GM23338 (cell line): ENCODE results near the gene NHS. TPM values are rescaled to one million over a fixed set of nuclear protein-coding genes. Genes with fewer than 3 reads are reported as not detected.
"Not testable (repeated sequence)": the region's sequence is repeated elsewhere in the genome, so short reads cannot be mapped to it uniquely, and the experiment has no call there.

ENCODE experiments used
- ATAC-seq: fragments of 200-7000 bp; cut with Tn5 transposase; 3 replicates; pipeline ENCODE4 v1.9.1; 2020
- DNase-seq: peaks from one replicate; pipeline ENCODE4 v3.0.0-alpha.2; 2015; ENCODE audit warnings: low spot score
- H2AFZ ChIP-seq: fragments of 200-600 bp; sonication (generic); 2 replicates; pipeline ENCODE4 v1.8.0; 2016; ENCODE audit warnings: antibody characterized with exemption, mild to moderate bottlenecking, moderate library complexity
- H3F3A ChIP-seq: fragments of 200-600 bp; sonication (generic); replicated peaks from 2 replicates; pipeline ENCODE4 v1.8.0; 2017; ENCODE audit warnings: antibody characterized with exemption, mixed run types, low read depth
- H3K27ac ChIP-seq: fragments of 200-600 bp; sonication (generic); 2 replicates; pipeline ENCODE4 v1.6.1; 2016; ENCODE audit warnings: low read depth
- H3K27me3 ChIP-seq: fragments of 200-600 bp; sonication (generic); 2 replicates; pipeline ENCODE4 v1.8.0; 2016; ENCODE audit warnings: mild to moderate bottlenecking, mixed run types, moderate library complexity; ENCODE audit not compliant: insufficient read depth
- H3K36me3 ChIP-seq: fragments of 200-600 bp; sonication (generic); 2 replicates; pipeline ENCODE4 v1.8.0; 2016; ENCODE audit warnings: mild to moderate bottlenecking; ENCODE audit not compliant: insufficient read depth
- H3K4me1 ChIP-seq: fragments of 200-600 bp; sonication (generic); 2 replicates; pipeline ENCODE4 v1.8.0; 2016; ENCODE audit warnings: mild to moderate bottlenecking, moderate library complexity; ENCODE audit not compliant: insufficient read depth
- H3K4me2 ChIP-seq: fragments of 200-600 bp; sonication (generic); 2 replicates; pipeline ENCODE4 v1.7.1; 2017; ENCODE audit warnings: mixed run types
- H3K4me3 ChIP-seq: fragments of 200-600 bp; sonication (generic); 2 replicates; pipeline ENCODE4 v1.6.1; 2016; ENCODE audit warnings: mixed run types
- H3K79me2 ChIP-seq: fragments of 200-600 bp; sonication (generic); replicated peaks from 2 replicates; pipeline ENCODE4 v1.8.0; 2017; ENCODE audit warnings: mild to moderate bottlenecking; ENCODE audit not compliant: insufficient read depth
- H3K9me2 ChIP-seq: fragments of 200-600 bp; sonication (generic); 2 replicates; pipeline ENCODE4 v1.8.0; 2017; ENCODE audit not compliant: insufficient read depth
- H4K20me1 ChIP-seq: fragments of 200-600 bp; sonication (generic); replicated peaks from 2 replicates; pipeline ENCODE4 v1.8.0; 2017; ENCODE audit warnings: mild to moderate bottlenecking; ENCODE audit not compliant: insufficient read depth
- H3K27ac Mint-ChIP-seq: 2 replicates; pipeline ENCODE4 v1.8.0; 2020; ENCODE audit warnings: inconsistent platforms, mild to moderate bottlenecking, moderate library complexity, mixed read lengths
- H3K27me3 Mint-ChIP-seq: 3 replicates; pipeline ENCODE4 v1.8.0; 2022; ENCODE audit warnings: low read depth, mild to moderate bottlenecking, moderate library complexity, mixed read lengths, inconsistent platforms; ENCODE audit not compliant: insufficient read depth, poor library complexity
- H3K36me3 Mint-ChIP-seq: 3 replicates; pipeline ENCODE4 v1.8.0; 2021; ENCODE audit warnings: low read depth, mild to moderate bottlenecking, inconsistent platforms, moderate library complexity, mixed read lengths
- H3K4me1 Mint-ChIP-seq: 3 replicates; pipeline ENCODE4 v1.8.0; 2020; ENCODE audit warnings: mild to moderate bottlenecking, inconsistent platforms, mixed read lengths
- H3K4me3 Mint-ChIP-seq: 3 replicates; pipeline ENCODE4 v1.8.0; 2021; ENCODE audit warnings: moderate library complexity, mild to moderate bottlenecking, inconsistent platforms, mixed read lengths
- H3K9me3 Mint-ChIP-seq: 3 replicates; pipeline ENCODE4 v1.8.0; 2020; ENCODE audit warnings: moderate library complexity, mild to moderate bottlenecking, inconsistent platforms, mixed read lengths
- CREB1 ChIP-seq: fragments of 250-450 bp; sonication (Bioruptor Pico); IDR thresholded peaks from 2 replicates; pipeline ENCODE4 v1.5.0; 2020; ENCODE audit warnings: low read depth, mild to moderate bottlenecking, moderate library complexity
- CTCF ChIP-seq, 2 experiments: fragments of 200-600 bp in 1 of 2; sonication (generic) in 1 of 2; conservative IDR thresholded peaks; 2 replicates each; pipeline versions ENCODE4 v1.5.1 to v1.6.1; 2016 to 2017; ENCODE audit warnings: antibody characterized with exemption in 2 of 2, low read depth in 2 of 2, mild to moderate bottlenecking in 2 of 2, moderate library complexity in 1 of 2
- ETS1 ChIP-seq: IDR thresholded peaks from 2 replicates; pipeline ENCODE4 v1.6.1; 2016; ENCODE audit warnings: antibody characterized with exemption
- EZH2 ChIP-seq: fragments of 200-600 bp; sonication (generic); IDR thresholded peaks from one replicate; pipeline ENCODE4 v1.8.0; 2017; ENCODE audit warnings: antibody characterized with exemption, mild to moderate bottlenecking, low read depth; ENCODE audit not compliant: unreplicated experiment
- JUNB ChIP-seq: IDR thresholded peaks from one replicate; pipeline ENCODE4 v1.6.1; 2016; ENCODE audit warnings: antibody characterized with exemption; ENCODE audit not compliant: unreplicated experiment
- NANOG ChIP-seq: IDR thresholded peaks from 2 replicates; pipeline ENCODE4 v1.6.1; 2016; ENCODE audit warnings: antibody characterized with exemption, borderline replicate concordance
- POLR2AphosphoS5 ChIP-seq: IDR thresholded peaks from 2 replicates; pipeline ENCODE4 v1.6.1; 2016; ENCODE audit warnings: antibody characterized with exemption, low read depth
- ZNF331 ChIP-seq: fragments of 250-450 bp; sonication (Bioruptor Pico); IDR thresholded peaks from 2 replicates; pipeline ENCODE4 v1.5.0; 2020; ENCODE audit warnings: low read depth, mild to moderate bottlenecking, moderate library complexity
- ZNF462 ChIP-seq: fragments of 250-450 bp; sonication (Bioruptor Pico); IDR thresholded peaks from 2 replicates; pipeline ENCODE4 v1.5.0; 2020; ENCODE audit warnings: mild to moderate bottlenecking, moderate library complexity
- polyA plus RNA-seq: library from polyadenylated mRNA; unstranded; fragments of >200 nt; fragmentation: Nextera tagmentation; extraction: Ambion mirVana; gene quantifications from 2 replicates; pipeline ENCODE4 v1.2.1, GENCODE V29; 2016
- total RNA-seq: library from RNA; depleted of rRNA; stranded (reverse); fragments of >200 nt; shearing (Covaris generic); gene quantifications from 2 replicates; pipeline ENCODE4 v1.2.3, GENCODE V29; 2014
- TF ChIP-seq, protein P1 (sequence below): IDR thresholded peaks from one replicate; pipeline ENCODE4 v1.6.1; 2018; ENCODE audit warnings: antibody characterized with exemption; ENCODE audit not compliant: unreplicated experiment

Gene NHS
- total and polyA plus RNA-seq, 2 experiments from 2014 or later, result 1.8 to 8.2 TPM

DNA sequence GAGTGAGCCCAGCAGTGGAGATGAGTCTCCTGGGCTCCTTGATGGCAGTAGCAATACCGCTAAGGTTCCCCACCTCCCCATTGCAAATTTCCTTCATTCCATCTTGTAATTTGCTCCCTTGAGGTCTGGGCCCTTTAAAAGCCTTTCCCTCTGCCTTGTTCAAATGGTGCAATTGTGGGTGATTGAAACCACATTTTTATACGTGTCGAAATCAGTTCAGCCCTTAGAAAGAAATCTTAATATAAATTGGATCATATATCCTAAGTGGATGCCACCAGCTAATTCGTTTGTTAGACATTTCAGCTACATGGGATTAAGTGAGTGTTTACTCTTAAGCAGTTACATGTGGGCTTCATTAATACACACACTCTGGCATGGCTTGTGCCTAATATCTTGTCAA is 68.6 kb downstream of the NHS start:
- no peak overlapping the region for H3K4me2 ChIP-seq
- H2AFZ ChIP-seq, result no peak overlapping the region
- no peak overlapping the region for H3K4me3 ChIP-seq
- no peaks in the 10 kb centered on the region for H3K9me3 Mint-ChIP-seq
- DNase-seq (no peak), ATAC-seq (no peak)
- H3K27ac ChIP-seq, result no peak overlapping the region
- H3K27me3 Mint-ChIP-seq, result peaks cover 4% of the 10 kb centered on the region
- peaks cover 20% of the 10 kb centered on the region for H3K4me1 Mint-ChIP-seq
- H3K4me1 ChIP-seq, result peaks cover 3% of the 10 kb centered on the region; the same call in 1 of the 2 replicates
- no peaks in the 10 kb centered on the region for H3K36me3 ChIP-seq
- no peaks in the 10 kb centered on the region for H3K9me2 ChIP-seq
- no peak overlapping the region for H3K27ac Mint-ChIP-seq
- no peak overlapping the region for H3K4me3 Mint-ChIP-seq
- no peaks in the 10 kb centered on the region for H3K27me3 ChIP-seq
- no peaks in the 10 kb centered on the region for H4K20me1 ChIP-seq
- H3F3A ChIP-seq, result no peaks in the 10 kb centered on the region
- no peaks in the 10 kb centered on the region for H3K79me2 ChIP-seq
- TF ChIP-seq ZNF462 (CRISPR knock-in tag), result no peak
- no peak for TF ChIP-seq CREB1 (CRISPR knock-in tag)
- TF ChIP-seq ETS1, result no peak
- no peak for TF ChIP-seq CTCF (conservative IDR thresholded peaks at IDR 0.05; ENCODE audit: low read depth in 2 of 2)
- TF ChIP-seq POLR2AphosphoS5, result no peak
- no peak for TF ChIP-seq EZH2
- no peak for TF ChIP-seq ZNF331 (CRISPR knock-in tag)
- no peak for TF ChIP-seq NANOG
- no peak for TF ChIP-seq JUNB
- TF ChIP-seq, protein P1, sequence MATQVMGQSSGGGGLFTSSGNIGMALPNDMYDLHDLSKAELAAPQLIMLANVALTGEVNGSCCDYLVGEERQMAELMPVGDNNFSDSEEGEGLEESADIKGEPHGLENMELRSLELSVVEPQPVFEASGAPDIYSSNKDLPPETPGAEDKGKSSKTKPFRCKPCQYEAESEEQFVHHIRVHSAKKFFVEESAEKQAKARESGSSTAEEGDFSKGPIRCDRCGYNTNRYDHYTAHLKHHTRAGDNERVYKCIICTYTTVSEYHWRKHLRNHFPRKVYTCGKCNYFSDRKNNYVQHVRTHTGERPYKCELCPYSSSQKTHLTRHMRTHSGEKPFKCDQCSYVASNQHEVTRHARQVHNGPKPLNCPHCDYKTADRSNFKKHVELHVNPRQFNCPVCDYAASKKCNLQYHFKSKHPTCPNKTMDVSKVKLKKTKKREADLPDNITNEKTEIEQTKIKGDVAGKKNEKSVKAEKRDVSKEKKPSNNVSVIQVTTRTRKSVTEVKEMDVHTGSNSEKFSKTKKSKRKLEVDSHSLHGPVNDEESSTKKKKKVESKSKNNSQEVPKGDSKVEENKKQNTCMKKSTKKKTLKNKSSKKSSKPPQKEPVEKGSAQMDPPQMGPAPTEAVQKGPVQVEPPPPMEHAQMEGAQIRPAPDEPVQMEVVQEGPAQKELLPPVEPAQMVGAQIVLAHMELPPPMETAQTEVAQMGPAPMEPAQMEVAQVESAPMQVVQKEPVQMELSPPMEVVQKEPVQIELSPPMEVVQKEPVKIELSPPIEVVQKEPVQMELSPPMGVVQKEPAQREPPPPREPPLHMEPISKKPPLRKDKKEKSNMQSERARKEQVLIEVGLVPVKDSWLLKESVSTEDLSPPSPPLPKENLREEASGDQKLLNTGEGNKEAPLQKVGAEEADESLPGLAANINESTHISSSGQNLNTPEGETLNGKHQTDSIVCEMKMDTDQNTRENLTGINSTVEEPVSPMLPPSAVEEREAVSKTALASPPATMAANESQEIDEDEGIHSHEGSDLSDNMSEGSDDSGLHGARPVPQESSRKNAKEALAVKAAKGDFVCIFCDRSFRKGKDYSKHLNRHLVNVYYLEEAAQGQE, result no peak
- H3K36me3 Mint-ChIP-seq, result no peaks in the 10 kb centered on the region

GRCh38 chrX:17446269-17446668 is 71.3 kb downstream of the NHS start:
- not testable (repeated sequence) for H3K4me2 ChIP-seq, H3K4me3 Mint-ChIP-seq, H3K27me3 Mint-ChIP-seq, H3K79me2 ChIP-seq, H3K9me2 ChIP-seq, H4K20me1 ChIP-seq, H3F3A ChIP-seq, H3K27me3 ChIP-seq, H3K4me1 ChIP-seq, H3K27ac ChIP-seq, DNase-seq, ATAC-seq, H3K36me3 Mint-ChIP-seq, H3K27ac Mint-ChIP-seq, H2AFZ ChIP-seq, H3K9me3 Mint-ChIP-seq, H3K36me3 ChIP-seq, H3K4me3 ChIP-seq
- peaks cover 22% of the 10 kb centered on the region for H3K4me1 Mint-ChIP-seq
